GM19240 (cell line): Measurements from ENCODE around the gene FUNDC2.

Experiments
- DNase-seq: peaks from one replicate; pipeline ENCODE4 v3.0.0; 2011; ENCODE audit warnings: low spot score; ENCODE audit not compliant: insufficient read length

Gene FUNDC2

GRCh38 chrX:155069414-155069813 lies 42.8 kb downstream of the FUNDC2 start:
- DNase-seq, result no peak

DNA sequence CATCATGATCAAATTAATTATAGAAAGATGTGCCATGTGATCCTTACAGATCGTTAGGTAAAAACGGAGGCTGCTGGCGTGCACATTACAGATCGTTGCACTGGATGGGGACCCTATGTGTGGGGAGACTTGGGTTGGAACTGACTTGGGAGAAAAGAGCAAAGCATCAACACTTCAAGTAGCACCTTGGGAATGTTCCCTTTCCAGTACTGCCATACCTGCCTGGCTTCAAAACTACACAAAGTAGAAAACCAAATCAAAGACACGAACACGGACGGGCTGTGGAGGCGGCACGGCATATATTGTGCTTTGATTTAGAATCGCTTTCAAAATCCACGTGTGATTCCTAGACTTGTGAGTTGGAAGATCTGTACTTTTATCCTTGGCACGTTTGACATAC lies 43.4 kb downstream of the FUNDC2 start:
- no peak for DNase-seq

DNA sequence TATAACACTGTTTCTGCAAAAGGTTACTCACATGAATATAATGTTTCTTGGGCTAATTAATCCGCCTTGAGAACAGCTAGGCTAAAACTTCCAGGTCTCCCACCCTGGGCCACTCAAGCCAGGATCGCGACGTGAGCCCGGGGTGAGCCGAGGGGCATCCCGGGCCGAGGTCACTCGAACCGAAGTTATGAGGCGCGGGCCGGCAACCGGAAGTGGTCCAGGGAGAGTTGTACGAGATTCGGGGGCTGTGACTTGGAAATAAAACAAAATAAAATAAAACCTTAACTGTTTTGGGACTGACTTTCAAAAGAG lies 44.0 kb downstream of the FUNDC2 start:
- DNase-seq, result no peak

GRCh38 chrX:155070975-155071693 lies 44.5 kb downstream of the FUNDC2 start, which contains the start of the genes BRCC3, CMC4 and MTCP1:
BRCC3 (plus strand) TSS chrX:155071508; CDS start chrX:155071528, 20 bp downstream.
CMC4 (minus strand) TSS chrX:155071136; CDS start chrX:155064023, 7,113 bp downstream.
MTCP1 (minus strand) TSS chrX:155071136; CDS start chrX:155066010, 5,126 bp downstream.
- peak; percentile 56 for DNase-seq

DNA sequence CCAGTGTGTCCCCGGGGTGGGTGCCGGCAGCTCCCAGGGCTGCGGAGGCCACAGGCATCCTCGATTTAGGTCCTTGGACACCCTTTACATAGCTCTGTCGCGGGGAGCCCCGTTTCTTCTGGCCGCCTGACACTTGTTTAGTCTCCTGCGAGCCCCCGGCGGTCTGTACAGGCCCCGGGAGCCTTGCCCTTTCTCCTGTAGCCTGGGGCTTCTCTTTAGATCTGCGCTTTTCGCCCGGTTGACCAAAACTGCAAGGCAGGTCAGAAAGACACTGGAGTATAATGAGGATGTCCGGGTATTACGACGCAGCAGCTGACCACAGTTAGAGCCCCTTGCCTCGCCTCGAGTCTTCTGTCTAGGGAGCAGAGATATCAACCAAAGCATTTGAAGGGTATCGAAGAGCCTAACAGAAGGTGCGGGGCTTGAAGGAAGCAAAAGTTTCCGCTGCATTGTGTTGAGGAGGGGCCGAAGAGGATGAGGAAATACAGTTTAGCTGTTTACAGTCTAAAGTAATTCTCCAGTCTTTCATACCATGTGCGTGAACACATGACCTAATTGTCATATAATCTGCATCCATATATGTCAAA lies 45.1 kb downstream of the FUNDC2 start:
- DNase-seq, result no peak

DNA sequence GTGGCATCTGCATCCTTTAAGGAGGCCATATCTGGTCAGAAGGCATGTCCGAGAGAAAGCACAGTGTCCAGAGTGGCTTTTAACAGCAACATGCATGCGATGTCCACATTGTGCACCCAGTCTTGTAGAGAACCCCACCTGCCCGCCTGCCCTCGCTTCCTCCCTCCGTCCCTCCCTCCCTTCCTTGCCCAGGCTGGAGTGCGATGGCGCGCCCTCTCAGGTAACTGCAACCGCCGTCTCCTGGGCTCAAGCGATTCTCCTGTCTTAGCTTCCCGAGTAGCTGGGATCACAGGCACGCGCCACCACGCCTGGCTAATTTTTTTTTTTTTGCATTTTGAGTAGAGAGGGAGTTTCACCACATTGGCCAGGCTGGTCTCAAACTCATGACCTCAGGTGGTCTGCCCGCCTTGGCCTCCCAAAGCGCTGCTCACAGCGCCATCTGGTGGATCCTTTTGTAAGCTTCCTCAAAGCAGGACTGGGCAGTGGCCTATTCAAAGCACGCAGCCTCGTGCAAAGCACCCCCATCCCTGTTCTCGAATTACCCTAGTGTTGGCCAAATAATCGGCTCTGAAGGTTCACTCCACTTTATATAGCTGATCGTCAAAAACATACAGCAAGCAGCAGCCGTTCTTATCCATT lies 59.7 kb downstream of the FUNDC2 start:
- DNase-seq, result no peak

- DNase-seq, result no peak
Measured at GRCh38 chrX:155086961-155087735, 60.5 kb downstream of the FUNDC2 start.

DNA sequence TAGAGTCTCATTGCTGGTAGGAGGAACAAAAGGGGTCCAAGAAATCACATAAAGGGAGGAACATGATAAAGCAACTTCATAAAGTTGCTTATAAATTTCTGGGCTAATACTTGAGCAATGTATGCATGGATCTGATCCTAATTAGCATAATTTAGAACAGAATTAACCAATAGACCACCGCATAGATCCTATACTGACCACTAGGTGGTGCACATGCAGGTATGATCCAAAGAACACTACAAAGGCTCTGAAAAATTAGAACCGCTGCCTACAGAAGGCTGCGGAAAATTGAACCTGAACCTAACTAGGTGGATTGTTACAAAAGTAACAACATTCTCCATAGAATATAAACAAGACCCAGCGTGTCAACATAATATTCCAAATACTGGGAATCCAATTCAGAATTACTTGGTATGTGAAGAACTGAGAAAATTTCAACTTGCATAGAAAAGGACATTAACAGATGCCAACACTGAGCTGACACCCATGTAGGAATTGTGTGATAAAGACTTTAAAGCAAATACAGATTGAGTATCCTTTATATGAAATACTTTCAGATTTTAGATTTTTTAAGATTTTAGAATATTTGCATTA lies 67.9 kb downstream of the FUNDC2 start:
- DNase-seq, result no peak

GRCh38 chrX:155105919-155106318 lies 79.3 kb downstream of the FUNDC2 start:
- DNase-seq, result no peak

DNA sequence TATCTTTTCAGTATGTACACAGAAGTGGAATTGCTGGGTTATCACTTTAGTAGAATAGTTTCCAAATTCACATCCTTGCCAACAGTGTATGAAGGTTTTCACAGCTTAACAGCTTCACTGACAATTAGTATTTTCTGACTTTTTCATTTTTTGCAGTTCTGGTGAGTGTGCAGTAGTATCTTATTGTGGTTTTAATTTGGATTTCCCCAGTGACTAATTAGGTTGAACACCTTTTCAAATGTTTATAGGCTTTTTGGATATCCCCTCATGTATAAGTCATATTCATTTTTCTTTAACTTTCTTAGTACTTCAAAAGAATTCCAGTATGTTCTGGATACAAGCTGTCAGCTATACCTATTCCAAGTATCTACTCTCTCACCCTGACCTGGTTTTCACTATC lies 81.8 kb downstream of the FUNDC2 start:
- DNase-seq, result no peak
